ENCODE results near the gene EID1.

Gene EID1

GRCh38 chr15:48855501-48856440 is 22.2 kb upstream of the EID1 start:
- TF ChIP-seq LEF1 (IDR thresholded peaks at IDR 0.05; ENCODE audit: borderline replicate concordance) (no peak), ELF4 (IDR thresholded peaks at IDR 0.05) (no peak), TARDBP (IDR thresholded peaks at IDR 0.05) (no peak), FOXM1 (IDR thresholded peaks at IDR 0.05; ENCODE audit: borderline replicate concordance) (no peak), CTBP1 (IDR thresholded peaks at IDR 0.05; ENCODE audit: borderline replicate concordance) (no peak), FOXA1 (IDR thresholded peaks at IDR 0.05) (no peak), ZNF384 (IDR thresholded peaks at IDR 0.05) (no peak), SUZ12 (IDR thresholded peaks at IDR 0.05) (no peak), HDGF (IDR thresholded peaks at IDR 0.05; ENCODE audit: borderline replicate concordance) (no peak), NFRKB (IDR thresholded peaks at IDR 0.05) (no peak), L3MBTL2 (conservative IDR thresholded peaks at IDR 0.05) (no peak), SP1 (IDR thresholded peaks at IDR 0.05) (no peak), BHLHE40 (IDR thresholded peaks at IDR 0.05; ENCODE audit: borderline replicate concordance) (no peak), FOXK2 (IDR thresholded peaks at IDR 0.05) (no peak), ARNT (IDR thresholded peaks at IDR 0.05) (no peak)
- TF ChIP-seq, protein P1, sequence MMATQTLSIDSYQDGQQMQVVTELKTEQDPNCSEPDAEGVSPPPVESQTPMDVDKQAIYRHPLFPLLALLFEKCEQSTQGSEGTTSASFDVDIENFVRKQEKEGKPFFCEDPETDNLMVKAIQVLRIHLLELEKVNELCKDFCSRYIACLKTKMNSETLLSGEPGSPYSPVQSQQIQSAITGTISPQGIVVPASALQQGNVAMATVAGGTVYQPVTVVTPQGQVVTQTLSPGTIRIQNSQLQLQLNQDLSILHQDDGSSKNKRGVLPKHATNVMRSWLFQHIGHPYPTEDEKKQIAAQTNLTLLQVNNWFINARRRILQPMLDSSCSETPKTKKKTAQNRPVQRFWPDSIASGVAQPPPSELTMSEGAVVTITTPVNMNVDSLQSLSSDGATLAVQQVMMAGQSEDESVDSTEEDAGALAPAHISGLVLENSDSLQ (IDR thresholded peaks at IDR 0.05) = no peak
- ChIA-PET POLR2A (no interaction called here), CTCF (interaction anchor here (0.8 to 1.3 kb wide), 4 partner anchors 11 to 1172 kb away, joined by 3 to 4 read pairs (median 3); partner anchors contain the start of gene EID1)
- peak; percentile 24 for DNase-seq (ENCODE audit: extremely low spot score)

DNA sequence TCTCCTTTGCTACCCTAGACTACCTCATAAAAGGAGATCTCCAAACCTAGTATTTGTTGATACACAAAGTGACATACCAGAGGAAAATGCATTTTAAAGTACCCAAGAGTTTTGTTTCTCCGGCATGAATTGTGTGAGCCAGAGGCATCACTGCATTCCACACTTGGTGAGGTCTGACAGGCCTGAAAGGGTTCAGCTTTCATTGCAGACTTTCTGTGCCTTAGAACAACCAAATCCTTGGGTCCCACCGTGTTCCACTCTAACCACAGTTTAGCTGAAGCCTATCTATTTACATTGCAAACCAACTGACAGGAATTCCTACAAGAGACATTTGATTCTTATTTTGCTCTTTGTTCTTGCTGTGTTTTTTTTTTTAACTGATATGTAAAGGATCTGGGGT is 21.0 kb upstream of the EID1 start:
- no peak for DNase-seq (ENCODE audit: extremely low spot score)
- no peak for TF ChIP-seq FOXM1 (IDR thresholded peaks at IDR 0.05; ENCODE audit: borderline replicate concordance)
- TF ChIP-seq TARDBP (IDR thresholded peaks at IDR 0.05) = no peak
- no peak for TF ChIP-seq SUZ12 (IDR thresholded peaks at IDR 0.05)
- POLR2A ChIA-PET = interaction anchor here (1.5 kb wide), 1 partner anchor 47 kb away, joined by 3 read pairs; no protein-coding TSS in a partner anchor
- CTCF ChIA-PET = interaction anchor here (1.0 to 1.3 kb wide), 2 partner anchors 21 to 1171 kb away, joined by 3 read pairs; partner anchors contain the start of gene EID1

DNA sequence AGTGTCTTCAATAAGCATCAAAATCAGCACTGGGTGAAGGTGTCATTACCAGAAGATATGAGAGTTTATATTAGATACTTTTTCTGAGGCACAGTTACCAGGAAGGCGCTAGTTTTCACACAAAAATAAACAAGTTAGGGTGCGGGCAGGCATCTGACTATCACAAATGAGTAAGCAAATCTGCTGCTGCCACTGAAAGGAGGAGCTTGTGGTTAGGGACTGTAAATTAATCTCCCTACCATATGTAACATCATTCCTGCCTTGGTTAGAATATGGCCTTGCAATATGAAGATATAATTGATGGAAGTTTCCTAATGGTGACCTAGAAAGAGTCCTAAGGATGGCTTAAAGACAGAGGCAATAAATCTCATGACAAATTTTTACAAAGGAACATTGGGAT is 19.5 kb upstream of the EID1 start:
- ChIA-PET POLR2A (interaction anchor here (1.5 to 2.4 kb wide), 3 partner anchors 19 to 118 kb away, joined by 3 to 5 read pairs (median 3); partner anchors contain the start of gene EID1), CTCF (no interaction called here)
- TF ChIP-seq CTBP1 (IDR thresholded peaks at IDR 0.05; ENCODE audit: borderline replicate concordance) (no peak), FOXM1 (IDR thresholded peaks at IDR 0.05; ENCODE audit: borderline replicate concordance) (no peak), SUZ12 (IDR thresholded peaks at IDR 0.05) (no peak), LEF1 (IDR thresholded peaks at IDR 0.05; ENCODE audit: borderline replicate concordance) (no peak), SP1 (IDR thresholded peaks at IDR 0.05) (no peak), ARNT (IDR thresholded peaks at IDR 0.05) (no peak), ELF4 (IDR thresholded peaks at IDR 0.05) (no peak), TARDBP (IDR thresholded peaks at IDR 0.05) (no peak), ZNF384 (IDR thresholded peaks at IDR 0.05) (no peak), FOXK2 (IDR thresholded peaks at IDR 0.05) (no peak), BHLHE40 (IDR thresholded peaks at IDR 0.05; ENCODE audit: borderline replicate concordance) (no peak), L3MBTL2 (conservative IDR thresholded peaks at IDR 0.05) (no peak), FOXA1 (IDR thresholded peaks at IDR 0.05) (no peak), NFRKB (IDR thresholded peaks at IDR 0.05) (no peak), HDGF (IDR thresholded peaks at IDR 0.05; ENCODE audit: borderline replicate concordance) (no peak)
- TF ChIP-seq, protein P1 (IDR thresholded peaks at IDR 0.05) = no peak
- DNase-seq (ENCODE audit: extremely low spot score) = no peak

DNA sequence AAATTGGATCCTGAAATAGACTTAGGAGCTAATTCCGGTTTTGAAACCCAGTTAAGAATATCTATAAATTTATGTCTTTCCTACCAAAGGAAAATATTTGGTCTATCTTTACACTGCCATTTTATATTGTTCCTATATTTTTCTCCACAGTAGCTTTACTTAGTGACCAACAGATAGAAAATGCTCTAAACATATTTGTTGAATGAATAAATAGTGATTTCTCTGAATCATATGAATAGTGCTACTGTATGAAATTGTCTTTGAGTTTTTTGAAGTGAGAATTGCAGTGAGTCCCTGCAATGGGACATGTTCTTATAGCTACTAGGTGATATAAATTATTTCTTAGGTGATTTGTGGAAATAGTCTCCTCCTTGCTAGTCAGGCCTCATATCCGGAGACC is 18.5 kb upstream of the EID1 start:
- POLR2A ChIA-PET = interaction anchor here (1.8 to 2.4 kb wide), 2 partner anchors 18 to 117 kb away, joined by 3 to 5 read pairs; partner anchors contain the start of gene EID1
- no peak for TF ChIP-seq L3MBTL2 (conservative IDR thresholded peaks at IDR 0.05)
- TF ChIP-seq HDGF (IDR thresholded peaks at IDR 0.05; ENCODE audit: borderline replicate concordance) = no peak
- no peak for TF ChIP-seq NFRKB (IDR thresholded peaks at IDR 0.05)
- TF ChIP-seq ZNF384 (IDR thresholded peaks at IDR 0.05) = no peak
- no peak for TF ChIP-seq TARDBP (IDR thresholded peaks at IDR 0.05)
- TF ChIP-seq ELF4 (IDR thresholded peaks at IDR 0.05) = no peak
- no peak for TF ChIP-seq LEF1 (IDR thresholded peaks at IDR 0.05; ENCODE audit: borderline replicate concordance)
- no peak for TF ChIP-seq SP1 (IDR thresholded peaks at IDR 0.05)
- TF ChIP-seq, protein P1 (IDR thresholded peaks at IDR 0.05) = no peak
- TF ChIP-seq ARNT (IDR thresholded peaks at IDR 0.05) = no peak
- no peak for TF ChIP-seq FOXK2 (IDR thresholded peaks at IDR 0.05)
- CTCF ChIA-PET = interaction anchor here (0.9 kb wide), 1 partner anchor 116 kb away, joined by 3 read pairs; no protein-coding TSS in a partner anchor
- no peak for DNase-seq (ENCODE audit: extremely low spot score)

DNA sequence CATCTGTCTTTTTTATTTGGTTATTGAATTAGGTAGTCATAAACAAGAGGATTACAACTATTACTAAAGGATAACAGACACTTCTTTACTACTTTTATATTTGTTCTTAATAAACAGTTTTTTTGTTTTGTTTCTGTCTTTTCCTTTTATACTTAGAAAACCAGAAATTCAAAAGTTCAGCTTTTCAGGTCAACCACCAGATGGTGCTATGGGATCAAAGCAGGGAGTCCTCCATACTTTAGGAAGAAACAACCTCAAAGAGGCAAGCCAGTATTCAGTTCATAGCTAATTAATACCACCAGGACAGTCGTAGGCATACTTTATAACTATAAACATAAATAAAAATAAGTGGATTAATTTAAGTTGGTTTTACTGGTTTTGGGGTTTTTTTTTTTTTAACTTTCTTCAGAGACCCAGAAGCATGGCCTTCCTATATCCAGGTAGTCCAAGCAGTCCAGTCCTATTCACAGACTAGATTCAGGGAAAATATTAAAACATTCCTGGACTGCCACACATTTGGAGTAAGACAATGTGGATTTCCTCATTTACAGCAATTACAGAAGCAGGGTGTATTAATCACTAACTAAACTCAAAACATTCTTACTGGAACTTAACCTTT is 16.0 kb upstream of the EID1 start:
- TF ChIP-seq FOXA1 (IDR thresholded peaks at IDR 0.05) = no peak
- TF ChIP-seq SP1 (IDR thresholded peaks at IDR 0.05) = no peak
- TF ChIP-seq ARNT (IDR thresholded peaks at IDR 0.05) = no peak
- TF ChIP-seq FOXM1 (IDR thresholded peaks at IDR 0.05; ENCODE audit: borderline replicate concordance) = no peak
- no peak for TF ChIP-seq SUZ12 (IDR thresholded peaks at IDR 0.05)
- no peak for TF ChIP-seq BHLHE40 (IDR thresholded peaks at IDR 0.05; ENCODE audit: borderline replicate concordance)
- no peak for TF ChIP-seq ZNF384 (IDR thresholded peaks at IDR 0.05)
- no peak for TF ChIP-seq CTBP1 (IDR thresholded peaks at IDR 0.05; ENCODE audit: borderline replicate concordance)
- TF ChIP-seq, protein P1 (IDR thresholded peaks at IDR 0.05) = no peak
- TF ChIP-seq HDGF (IDR thresholded peaks at IDR 0.05; ENCODE audit: borderline replicate concordance) = no peak
- TF ChIP-seq L3MBTL2 (conservative IDR thresholded peaks at IDR 0.05) = no peak
- TF ChIP-seq NFRKB (IDR thresholded peaks at IDR 0.05) = no peak
- no peak for TF ChIP-seq TARDBP (IDR thresholded peaks at IDR 0.05)
- POLR2A ChIA-PET = interaction anchor here (0.7 kb wide), 1 partner anchor 16 kb away, joined by 4 read pairs; the partner anchor contains the start of gene EID1
- CTCF ChIA-PET = interaction anchor here (0.6 to 2.2 kb wide), 7 partner anchors 98 to 561 kb away, joined by 3 to 12 read pairs (median 4); partner anchors contain the start of genes FGF7 and SHC4
- DNase-seq (ENCODE audit: extremely low spot score) = peak; percentile 45
